DMS153 (cell line): ENCODE results near the gene FGD5.

Experiments used
- DNase-seq: peaks from one replicate; lab custom pipeline; 2025; lab: John Stamatoyannopoulos, UW

Gene FGD5

GRCh38 chr3:14824646-14825045, 5.9 kb downstream of the FGD5 start:
- DNase-seq: no peak

GRCh38 chr3:14826069-14826468, 7.3 kb downstream of the FGD5 start:
- no peak for DNase-seq

- no peak for DNase-seq
These were observed 9.0 kb downstream of the FGD5 start for GRCh38 chr3:14827776-14828175.

DNA sequence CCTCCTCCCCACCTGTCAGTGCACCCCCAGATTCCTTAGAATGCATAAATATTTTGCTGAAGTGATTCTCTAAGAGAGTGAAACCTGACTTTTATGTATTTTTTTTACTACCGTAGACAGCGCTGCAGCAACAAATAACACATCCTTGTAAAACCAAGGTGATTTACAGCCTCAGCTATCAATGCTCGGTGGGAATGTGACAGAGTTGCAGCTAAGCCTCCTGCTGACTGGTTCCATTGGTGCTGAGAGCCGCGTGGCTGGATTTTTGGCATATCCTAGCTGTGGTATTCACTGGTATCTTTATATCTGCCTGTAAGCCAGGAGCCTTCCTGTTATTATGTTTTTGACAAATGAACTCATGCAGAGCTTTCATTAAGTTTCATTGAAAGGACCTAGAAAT, 11.0 kb downstream of the FGD5 start:
- no peak for DNase-seq

DNA sequence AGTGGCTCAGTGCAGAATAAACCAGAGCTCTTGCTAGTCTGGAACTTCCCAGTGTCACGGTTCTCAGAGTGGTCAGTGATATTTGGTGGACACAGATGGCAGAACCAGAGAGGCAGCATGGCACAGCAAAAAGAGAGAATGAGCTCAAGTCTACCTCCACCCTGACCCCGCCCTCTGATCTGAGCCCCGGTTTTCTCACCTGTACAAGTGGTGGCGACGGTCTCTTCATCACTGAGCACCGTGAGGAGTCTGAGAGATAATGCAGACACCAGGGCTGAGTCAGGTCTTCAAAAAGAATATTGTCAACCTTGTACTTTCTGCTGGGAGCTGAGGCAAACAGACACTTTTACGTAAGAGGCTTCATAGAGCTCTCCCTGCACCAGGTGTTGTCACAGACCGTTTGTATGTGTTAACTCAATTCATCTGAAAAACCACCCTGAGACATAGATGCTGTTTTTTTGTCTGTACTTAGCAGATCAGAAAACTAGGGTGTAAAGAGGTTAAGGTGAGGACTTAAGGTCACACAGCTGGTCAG, 13.2 kb downstream of the FGD5 start:
- DNase-seq: no peak

- no peak for DNase-seq
These were observed 14.4 kb downstream of the FGD5 start for GRCh38 chr3:14832975-14833722.

GRCh38 chr3:14834121-14834520, 15.4 kb downstream of the FGD5 start:
- no peak for DNase-seq

GRCh38 chr3:14834807-14835466, 16.2 kb downstream of the FGD5 start:
- no peak for DNase-seq

- DNase-seq: no peak
These were observed 17.3 kb downstream of the FGD5 start for GRCh38 chr3:14836049-14836468.

DNA sequence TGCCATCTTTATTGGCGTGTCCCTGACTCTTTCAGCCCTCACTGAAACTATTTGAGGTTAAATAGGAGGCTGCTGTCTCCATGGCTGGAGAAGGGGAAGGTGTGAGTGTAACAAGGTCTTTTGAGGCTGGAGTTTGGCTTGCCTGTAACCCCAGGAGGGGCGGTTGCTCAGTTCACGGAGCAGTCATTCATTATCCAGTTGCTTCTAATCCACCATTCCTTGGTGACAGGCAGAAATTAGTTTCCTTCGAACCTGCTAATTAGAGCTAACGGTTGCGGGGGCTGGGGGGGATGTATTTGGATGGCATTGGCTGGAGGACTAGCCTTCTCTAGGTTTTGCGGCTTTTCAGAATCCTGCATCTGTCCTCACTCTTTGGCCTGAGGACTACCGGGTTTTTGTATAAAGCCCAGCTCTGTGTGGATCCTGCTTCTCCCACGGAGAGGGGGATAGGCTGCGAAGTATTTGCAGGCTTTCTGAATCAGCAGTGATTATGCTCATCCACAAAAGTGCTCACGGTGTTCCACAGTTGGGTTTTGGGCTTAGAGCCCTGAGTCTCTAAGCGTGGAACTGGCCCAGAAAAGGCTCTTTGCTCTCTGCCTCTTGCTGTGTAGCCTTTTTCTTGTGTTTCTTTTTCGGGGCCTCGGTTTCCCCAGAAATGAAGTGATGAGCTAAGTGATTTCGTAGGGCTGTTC, 18.6 kb downstream of the FGD5 start:
- no peak for DNase-seq

- no peak for DNase-seq
These were observed 19.1 kb downstream of the FGD5 start for GRCh38 chr3:14837878-14838258.

GRCh38 chr3:14839236-14839635, 20.5 kb downstream of the FGD5 start:
- no peak for DNase-seq

- DNase-seq: no peak
These were observed 23.1 kb downstream of the FGD5 start for GRCh38 chr3:14841836-14842235.

DNA sequence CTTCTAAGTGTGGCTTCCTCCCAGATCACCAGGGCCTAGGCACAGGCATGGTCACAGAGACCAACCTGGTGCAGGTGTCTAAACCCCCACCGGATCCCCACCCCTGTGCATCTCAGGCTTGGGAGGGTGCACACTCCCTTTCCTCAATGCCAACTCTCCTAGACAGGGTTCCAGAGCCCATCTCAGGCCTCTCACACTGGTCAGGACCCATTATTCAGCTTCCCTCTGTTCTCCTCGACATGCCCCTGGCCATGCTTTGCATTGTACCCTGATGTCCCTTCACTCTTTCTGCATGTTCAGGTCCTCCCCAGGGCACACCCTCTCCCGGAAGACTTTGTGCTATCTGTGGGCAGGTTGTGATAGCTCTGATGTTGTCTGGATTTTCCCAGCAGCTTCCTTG, 23.5 kb downstream of the FGD5 start:
- DNase-seq: no peak

DNA sequence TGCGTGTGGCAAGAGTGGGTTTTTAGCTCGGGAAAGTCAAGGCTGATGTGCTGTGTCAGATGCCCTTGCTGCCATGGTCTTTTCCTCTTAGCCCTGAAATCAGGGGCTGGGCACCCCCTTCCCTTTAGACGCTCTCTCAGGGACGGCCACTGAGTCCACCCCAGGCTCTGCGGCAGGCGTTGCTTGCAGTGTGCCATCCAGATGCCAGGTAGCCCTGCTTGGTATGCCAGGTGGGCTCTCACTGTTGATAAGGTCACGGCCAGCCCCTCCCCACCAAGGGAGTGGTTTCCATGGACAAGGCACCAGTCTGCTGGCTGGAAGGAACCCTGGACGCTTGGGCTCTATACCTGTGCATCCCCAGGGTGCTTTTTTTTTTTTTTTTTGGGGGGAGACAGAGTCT, 24.6 kb downstream of the FGD5 start:
- DNase-seq: no peak

DNA sequence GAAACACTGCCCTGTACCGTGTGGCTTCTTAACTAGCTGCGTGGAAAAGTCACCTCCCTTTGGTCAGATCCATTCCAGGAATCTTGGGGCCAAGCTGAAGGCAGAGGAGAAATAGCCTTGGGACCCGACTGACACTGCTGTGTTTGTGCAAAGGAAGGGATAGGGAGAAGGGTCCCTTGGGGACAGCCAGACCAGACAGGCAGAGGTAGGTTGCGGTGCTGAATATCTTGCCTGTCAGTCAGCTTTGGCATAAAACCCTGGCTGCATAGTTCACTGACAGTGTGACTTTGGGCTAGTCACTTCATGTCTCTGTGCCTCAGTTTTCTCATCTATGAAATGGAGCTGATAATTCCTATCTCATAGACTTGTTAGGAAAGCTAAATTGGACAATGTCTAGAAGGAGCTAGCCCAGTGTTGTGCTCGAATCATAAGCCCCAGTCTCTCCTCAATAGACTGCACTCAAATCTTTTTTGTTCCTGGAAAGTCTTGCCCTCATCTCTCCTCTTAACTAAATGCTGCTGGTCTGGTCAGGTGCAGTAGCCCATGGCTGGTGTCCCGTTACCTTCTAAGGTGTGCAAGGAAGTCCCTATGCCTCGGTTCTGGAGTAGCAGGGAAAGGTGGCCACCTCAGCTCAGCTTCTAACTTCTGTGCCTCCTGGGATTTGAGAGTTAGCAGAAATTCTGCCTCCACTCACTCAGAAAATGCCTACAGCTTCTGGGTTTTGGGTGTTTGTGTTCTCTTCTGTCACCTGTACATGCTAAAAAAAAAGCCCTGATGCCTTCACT, 25.8 kb downstream of the FGD5 start:
- DNase-seq: no peak

GRCh38 chr3:14845180-14845579, 26.4 kb downstream of the FGD5 start:
- no peak for DNase-seq

DNA sequence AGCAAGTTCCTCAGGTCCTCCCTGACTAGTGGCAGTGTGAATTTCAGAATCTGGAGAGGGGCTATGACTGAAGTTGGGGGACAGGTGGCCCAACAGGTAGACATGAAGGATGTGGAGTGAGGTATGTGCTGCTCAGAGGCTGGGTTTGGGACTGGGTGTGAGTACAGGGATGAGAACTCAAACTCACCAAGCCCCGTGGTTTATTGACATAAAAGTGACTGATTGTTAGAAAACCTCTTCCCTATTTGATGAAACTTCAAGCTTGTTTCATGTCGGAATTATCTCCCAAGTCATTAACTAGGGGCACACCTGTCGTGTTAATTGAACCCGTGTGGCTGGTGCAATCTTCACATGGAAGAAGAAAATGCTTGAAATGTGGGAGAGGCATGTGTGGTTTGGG, 27.1 kb downstream of the FGD5 start:
- DNase-seq: no peak

DNA sequence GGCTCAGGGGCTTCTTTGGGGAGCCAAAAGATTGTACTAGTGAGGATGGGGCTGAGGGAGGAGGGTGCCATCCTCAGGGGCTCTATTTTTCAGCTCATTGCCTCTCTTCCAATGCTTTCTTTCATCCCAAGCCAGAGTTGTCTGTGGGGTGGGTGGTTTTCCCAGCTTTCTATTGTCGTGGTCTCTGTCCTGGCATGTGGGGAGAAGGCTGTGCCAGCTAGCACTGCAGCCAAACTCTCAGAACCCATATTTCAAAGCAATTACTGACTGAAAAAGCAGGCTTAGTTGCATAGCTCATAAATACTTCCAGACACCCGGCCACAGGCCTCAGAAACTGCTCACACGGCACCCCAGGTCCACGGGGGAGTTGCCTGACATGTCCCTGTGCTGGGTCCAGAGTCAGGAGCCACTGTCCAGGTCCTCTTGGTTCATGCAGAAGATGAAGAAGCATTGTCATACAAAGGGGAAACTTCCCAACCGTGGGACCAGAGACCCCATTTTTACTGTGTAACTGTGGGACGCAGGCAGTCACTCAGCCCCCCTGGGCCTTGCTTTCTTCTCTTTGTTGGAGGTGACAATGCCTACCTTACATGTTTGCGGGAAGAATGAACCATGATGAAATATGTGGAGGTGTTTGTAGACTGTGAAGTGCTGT, 27.6 kb downstream of the FGD5 start:
- no peak for DNase-seq

DNA sequence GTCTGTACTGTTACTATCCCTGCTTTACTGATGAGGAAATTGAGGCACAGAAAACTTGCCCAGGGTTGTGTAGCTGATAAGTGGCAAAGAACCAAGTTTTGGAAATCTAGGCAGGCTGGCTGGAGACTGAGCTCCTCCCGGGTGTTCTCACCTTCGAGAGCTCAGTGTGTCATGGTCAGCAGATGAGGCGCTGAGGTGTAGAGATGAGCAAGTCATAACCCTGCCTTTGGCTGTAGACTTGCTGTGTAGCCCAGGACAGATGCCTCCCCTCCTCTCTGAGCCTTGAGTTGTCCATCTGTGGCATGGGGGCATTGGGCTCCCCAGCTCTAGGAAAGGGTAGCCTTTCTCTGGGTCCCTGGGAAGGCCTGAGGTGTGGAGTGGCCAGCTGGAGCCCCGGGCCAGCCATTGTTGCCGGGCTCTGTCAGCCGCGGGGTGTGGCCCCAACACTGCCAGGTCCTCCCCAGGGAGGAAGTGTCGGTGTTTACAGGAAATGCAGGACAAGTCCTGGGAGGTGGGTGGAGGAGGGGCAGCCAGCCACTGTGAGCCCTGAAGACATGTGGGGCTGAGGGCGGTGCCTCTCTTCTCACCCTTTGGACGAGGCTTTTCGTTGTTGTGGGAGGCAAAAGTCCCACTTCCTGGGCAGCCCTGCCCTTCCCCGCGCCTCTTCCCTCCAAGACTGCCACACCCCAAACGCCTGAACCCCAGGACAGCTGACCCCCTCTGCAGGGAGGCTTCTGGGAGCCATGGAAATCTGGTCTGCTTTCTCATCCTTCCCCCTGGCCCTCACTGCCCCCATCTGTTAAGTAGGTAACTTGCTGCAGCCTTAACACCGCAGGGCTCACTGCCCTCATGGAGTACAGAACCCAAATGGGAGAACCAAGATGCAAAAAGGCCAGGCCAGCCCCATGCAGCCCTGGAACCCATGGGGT, 29.1 kb downstream of the FGD5 start:
- DNase-seq: peak; percentile 32

GRCh38 chr3:14848906-14849305, 30.1 kb downstream of the FGD5 start:
- DNase-seq: no peak
